ENCODE results near the gene ACP1.
"Not testable (repeated sequence)": the region's sequence is repeated elsewhere in the genome, so short reads cannot be mapped to it uniquely, and the experiment has no call there.

DNA sequence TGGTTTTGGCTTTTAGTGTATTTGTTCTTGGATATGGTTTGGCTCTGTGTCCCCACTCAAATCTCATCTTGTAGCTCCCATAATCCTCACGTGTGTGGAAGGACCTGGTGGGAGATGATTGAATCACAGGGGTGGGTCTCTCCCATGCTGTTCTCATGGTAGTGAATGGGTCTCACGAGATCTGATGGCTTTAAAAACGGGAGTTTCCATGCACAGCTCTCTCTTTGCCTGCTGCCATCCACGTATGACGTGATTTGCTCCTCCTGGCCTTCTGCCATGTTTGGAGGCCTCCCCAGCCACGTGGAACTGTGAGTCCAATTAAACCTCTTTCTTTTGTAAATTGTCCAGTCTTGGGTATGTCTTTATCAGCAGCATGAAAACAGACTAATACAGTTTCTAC, 51.2 kb downstream of the ACP1 start:
- not testable (repeated sequence) for TF ChIP-seq POLR2AphosphoS5 (IDR thresholded peaks at IDR 0.05; ENCODE audit: insufficient read depth in 1 of 2, low read depth in 1 of 2); CTCF (IDR thresholded peaks at IDR 0.05); POLR2A (IDR thresholded peaks at IDR 0.05)
